AG04450 (cell line): ENCODE results near the gene C6orf15. TPM values are rescaled to one million over a fixed set of nuclear protein-coding genes. Genes with fewer than 3 reads are reported as not detected.
A peak's percentile ranks its signal among the peaks of the same experiment; 100 is the strongest.

Experiments
- CTCF ChIA-PET: fragments of 300-600, 350-600 bp; formaldehyde crosslinking; extraction: SDS; loops from one replicate; lab custom pipeline; 2022; ENCODE audit warnings: antibody characterized with exemption, inconsistent platforms; lab: Charles Lee
- POLR2A ChIA-PET: fragments of 350-600 bp; formaldehyde crosslinking; extraction: SDS; loops from one replicate; lab custom pipeline; 2021; ENCODE audit warnings: antibody characterized with exemption, inconsistent platforms; lab: Yijun Ruan, JAX
- DNase-seq: peaks from one replicate; pipeline ENCODE4 v3.0.0-alpha.2; 2011; ENCODE audit warnings: low read depth, low spot score
- H3K27ac ChIP-seq: one replicate; pipeline ENCODE4 v1.5.1; 2012; ENCODE audit warnings: low read depth, low read length, control low read depth
- H3K27me3 ChIP-seq: one replicate; pipeline ENCODE4 v1.6.0; 2012; ENCODE audit warnings: low read length; ENCODE audit not compliant: control insufficient read depth, insufficient read depth
- H3K4me3 ChIP-seq: 2 replicates; pipeline ENCODE4 v1.5.1; 2011; ENCODE audit warnings: mild to moderate bottlenecking, low read depth, low read length, control low read depth
- H3K9me3 ChIP-seq: 2 replicates; pipeline ENCODE4 v1.5.1; 2012; ENCODE audit warnings: low read length; ENCODE audit not compliant: control insufficient read depth, insufficient read depth
- CTCF ChIP-seq: IDR thresholded peaks from 2 replicates; pipeline ENCODE4 v1.5.1; 2011; ENCODE audit warnings: low read depth, low read length, control low read depth, inconsistent platforms
- polyA plus RNA-seq: library from polyadenylated mRNA; depleted of rRNA; stranded (reverse); fragments of >200 nt; gene quantifications from 2 replicates; pipeline ENCODE4 v1.2.3, GENCODE V29; 2011

Gene C6orf15
- polyA plus RNA-seq, 1 experiment = not detected

- no peak overlapping the region for H3K27ac ChIP-seq
- no peak overlapping the region for H3K4me3 ChIP-seq
- ChIA-PET POLR2A (no interaction called here), CTCF (interaction anchor here (1.0 to 5.4 kb wide), 4 partner anchors 21 to 201 kb away, joined by 3 to 30 read pairs (median 8); no protein-coding TSS in a partner anchor)
- DNase-seq = no peak
- peaks cover 3% of the 10 kb centered on the region for H3K27me3 ChIP-seq
- no peak for TF ChIP-seq CTCF
- no peaks in the 10 kb centered on the region; the same call in 1 of the 2 replicates for H3K9me3 ChIP-seq
Observed at GRCh38 chr6:31115941-31116560, 3.7 kb upstream of the C6orf15 start.

GRCh38 chr6:31114970-31115849 lies 2.8 kb upstream of the C6orf15 start:
- CTCF ChIA-PET = interaction anchor here (0.6 to 5.4 kb wide), 8 partner anchors 13 to 398 kb away, joined by 3 to 30 read pairs (median 4); partner anchors contain the start of gene MDC1
- 0 out of 2 replicates have a peak, but pooled peaks have one; percentile 24 for TF ChIP-seq CTCF
- DNase-seq = no peak
- peak overlapping the region; percentile 41 for H3K4me3 ChIP-seq
- peak overlapping the region; percentile 77 for H3K27ac ChIP-seq
- peaks cover 10% of the 10 kb centered on the region for H3K27me3 ChIP-seq
- POLR2A ChIA-PET = no interaction called here
- no peaks in the 10 kb centered on the region; the same call in 1 of the 2 replicates for H3K9me3 ChIP-seq

GRCh38 chr6:31114541-31114878 lies 2.1 kb upstream of the C6orf15 start, which contains the start of gene PSORS1C1:
Gene PSORS1C1, plus strand, starts transcription at chr6:31114800. Its CDS starts 14,833 bp downstream, at chr6:31129633.
- peak within 1 kb of the TSS; percentile 77 for H3K27ac ChIP-seq
- no peak for TF ChIP-seq CTCF
- peak within 1 kb of the TSS; percentile 41 for H3K4me3 ChIP-seq
- DNase-seq = peak; percentile 80
- POLR2A ChIA-PET = no interaction called here
- CTCF ChIA-PET = interaction anchor here (0.6 to 5.4 kb wide), 6 partner anchors 12 to 397 kb away, joined by 3 to 30 read pairs (median 4); partner anchors contain the start of gene MDC1
- peaks cover 17% of the 10 kb centered on the region for H3K27me3 ChIP-seq
- no peaks in the 10 kb centered on the region; the same call in 1 of the 2 replicates for H3K9me3 ChIP-seq

GRCh38 chr6:31113861-31114540 lies 1.6 kb upstream of the C6orf15 start:
- CTCF ChIA-PET = interaction anchor here (0.6 to 1.8 kb wide), 7 partner anchors 12 to 573 kb away, joined by 3 to 5 read pairs (median 4); partner anchors contain the start of gene MDC1
- peak overlapping the region; percentile 77 for H3K27ac ChIP-seq
- no peak overlapping the region for H3K4me3 ChIP-seq
- H3K27me3 ChIP-seq = peaks cover 19% of the 10 kb centered on the region
- no peak for TF ChIP-seq CTCF
- no peaks in the 10 kb centered on the region; the same call in 1 of the 2 replicates for H3K9me3 ChIP-seq
- POLR2A ChIA-PET = interaction anchor here (0.5 kb wide), 1 partner anchor 21 kb away, joined by 6 read pairs; no protein-coding TSS in a partner anchor
- DNase-seq = no peak
